Measurements from ENCODE around the gene ABCF1.

The ABCF1 gene

GRCh38 chr6:30601815-30602641 is 30.8 kb downstream of the ABCF1 start:
- no peak for ATAC-seq

GRCh38 chr6:30603961-30604360 is 32.7 kb downstream of the ABCF1 start:
- ATAC-seq, result no peak

GRCh38 chr6:30610065-30610464 is 38.8 kb downstream of the ABCF1 start:
- no peak for ATAC-seq

- ATAC-seq, result no peak
These were observed 40.1 kb downstream of the ABCF1 start for GRCh38 chr6:30611150-30611855.

GRCh38 chr6:30611856-30612194 is 40.6 kb downstream of the ABCF1 start:
- ATAC-seq, result no peak

- no peak for ATAC-seq
These were observed 41.0 kb downstream of the ABCF1 start for GRCh38 chr6:30612213-30612612.

- no peak for ATAC-seq
These were observed 41.5 kb downstream of the ABCF1 start for GRCh38 chr6:30612687-30613248.

- peak in 1 of 2 donors; percentile 4 for ATAC-seq
These were observed 42.2 kb downstream of the ABCF1 start for GRCh38 chr6:30613251-30614043.

- ATAC-seq, result no peak
These were observed 43.0 kb downstream of the ABCF1 start for GRCh38 chr6:30614044-30614842.

- peak; percentile 59 to 63 for ATAC-seq
These were observed 43.6 kb downstream of the ABCF1 start for GRCh38 chr6:30614843-30615218.

- no peak for ATAC-seq
These were observed 44.1 kb downstream of the ABCF1 start for GRCh38 chr6:30615219-30615957.

GRCh38 chr6:30615958-30616810 is 44.9 kb downstream of the ABCF1 start:
- no peak for ATAC-seq

GRCh38 chr6:30616811-30617564 is 45.7 kb downstream of the ABCF1 start, which contains the start of gene PPP1R10:
Gene PPP1R10, minus strand, starts transcription at chr6:30617243. Its CDS starts 7,299 bp downstream, at chr6:30609944.
- ATAC-seq, result peak; percentile 74 to 80

- ATAC-seq, result peak; percentile 80
These were observed 46.5 kb downstream of the ABCF1 start, which contains the start of gene MRPS18B for GRCh38 chr6:30617565-30618269. Gene MRPS18B, plus strand, starts transcription at chr6:30617840. Its CDS starts 26 bp downstream, at chr6:30617866.

GRCh38 chr6:30618270-30618797 is 47.1 kb downstream of the ABCF1 start:
- ATAC-seq, result no peak

- ATAC-seq, result no peak
These were observed 48.3 kb downstream of the ABCF1 start for GRCh38 chr6:30619561-30619960.

GRCh38 chr6:30625511-30625910 is 54.3 kb downstream of the ABCF1 start:
- no peak for ATAC-seq
